GM18517 (cell line): ENCODE measurements around the gene CARMIL1.
"Not testable (repeated sequence)": the region's sequence is repeated elsewhere in the genome, so short reads cannot be mapped to it uniquely, and the experiment has no call there.

Experiments
- ATAC-seq: cut with Tn5 transposase; IDR thresholded peaks from one replicate; pipeline ENCODE4 v1.9.1; 2021; ENCODE audit warnings: mild to moderate bottlenecking, moderate library complexity; ENCODE audit not compliant: unreplicated experiment

CARMIL1 gene

DNA sequence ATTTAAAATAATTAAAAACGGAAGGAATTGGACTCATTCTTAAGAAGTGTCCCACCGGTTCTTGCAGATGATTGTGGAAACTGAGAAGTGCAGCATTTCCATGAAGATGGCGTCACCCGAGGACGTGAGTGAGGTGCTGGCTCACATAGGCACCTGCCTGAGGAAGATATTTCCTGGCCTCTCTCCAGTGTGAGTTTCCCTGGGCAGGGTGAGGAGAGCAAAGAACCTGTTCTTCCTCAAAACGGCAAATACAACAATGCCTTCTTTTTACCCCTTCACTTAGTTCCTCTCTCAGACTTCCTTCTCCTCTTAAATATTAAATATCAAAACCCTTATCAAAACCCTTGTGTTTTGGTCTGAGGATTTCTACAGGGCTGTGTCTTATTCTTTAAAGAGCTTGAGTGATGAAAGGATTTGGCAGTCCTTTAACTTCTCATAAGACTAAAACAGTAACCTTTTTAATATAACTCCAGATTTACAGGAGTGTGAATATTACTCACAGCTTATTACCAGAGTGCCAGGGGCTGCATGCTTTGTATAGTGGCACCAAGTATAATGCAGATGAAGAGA lies 156.3 kb downstream of the CARMIL1 start:
- no peak for ATAC-seq

DNA sequence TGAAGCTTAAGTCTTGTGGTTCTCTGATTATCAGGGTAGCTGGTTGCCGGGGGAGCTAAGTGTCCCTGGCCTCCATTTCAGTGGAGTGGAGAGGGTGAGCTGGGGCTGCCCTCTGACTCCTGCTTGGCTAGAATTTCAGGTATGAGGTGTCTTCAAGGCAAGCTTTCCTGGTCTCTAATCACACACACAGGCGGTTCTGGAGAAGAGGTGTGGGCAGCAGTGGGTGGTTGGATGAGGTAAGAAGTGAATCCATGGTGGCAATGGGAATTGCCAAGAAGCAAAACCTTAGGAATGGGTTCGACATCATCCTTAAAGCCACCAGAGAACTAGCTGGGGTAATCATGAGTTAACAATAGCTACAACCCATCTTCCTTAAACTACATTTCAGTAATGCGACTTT lies 157.6 kb downstream of the CARMIL1 start:
- ATAC-seq = no peak

DNA sequence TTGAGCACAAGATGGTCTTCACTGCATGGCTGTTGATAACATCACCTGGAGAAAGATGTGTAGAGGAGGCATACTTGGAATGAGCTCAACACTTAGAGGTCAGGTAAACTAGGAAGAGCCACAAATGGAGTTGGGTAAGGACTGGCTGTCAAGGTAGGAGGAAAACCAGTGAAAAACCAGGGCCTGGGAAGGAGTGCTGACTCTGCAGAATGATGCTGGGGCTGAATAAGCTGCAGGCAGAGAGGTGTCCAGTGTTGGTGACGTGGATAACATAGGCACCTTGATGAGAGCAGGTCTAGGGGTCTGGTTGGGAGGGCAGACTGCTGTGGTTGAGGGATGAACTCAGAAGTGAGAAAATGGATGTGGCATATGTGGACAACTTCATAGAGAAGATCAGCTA lies 160.2 kb downstream of the CARMIL1 start:
- no peak for ATAC-seq

DNA sequence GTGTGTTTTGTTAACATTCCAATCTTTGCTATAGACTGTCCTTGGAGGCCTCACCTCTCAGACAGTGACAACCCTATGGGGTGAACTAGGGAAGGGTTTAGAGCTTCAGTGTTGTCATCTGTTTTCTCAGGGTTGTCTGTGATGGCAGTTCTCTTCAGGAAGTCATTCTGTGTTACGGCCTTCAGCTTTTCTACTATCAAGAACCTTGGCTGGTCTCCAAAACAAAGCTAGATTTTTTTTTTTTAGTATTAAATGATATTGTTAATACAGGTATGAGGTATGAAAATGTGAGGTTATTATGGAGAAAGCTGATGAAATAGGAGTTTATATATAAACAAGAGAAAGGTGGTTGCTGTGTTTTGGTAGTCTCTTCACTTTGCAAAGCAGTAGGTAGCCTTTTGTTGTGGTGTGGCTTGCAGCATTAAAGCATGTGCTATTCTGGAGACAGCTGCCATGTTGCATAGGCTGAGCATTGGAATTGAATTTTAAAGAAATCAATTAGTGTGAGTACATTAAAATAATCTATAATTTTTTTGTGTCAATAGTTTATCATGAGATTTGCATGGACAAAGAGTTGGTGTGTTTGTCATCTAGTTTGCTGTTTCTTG lies 162.6 kb downstream of the CARMIL1 start:
- no peak for ATAC-seq

DNA sequence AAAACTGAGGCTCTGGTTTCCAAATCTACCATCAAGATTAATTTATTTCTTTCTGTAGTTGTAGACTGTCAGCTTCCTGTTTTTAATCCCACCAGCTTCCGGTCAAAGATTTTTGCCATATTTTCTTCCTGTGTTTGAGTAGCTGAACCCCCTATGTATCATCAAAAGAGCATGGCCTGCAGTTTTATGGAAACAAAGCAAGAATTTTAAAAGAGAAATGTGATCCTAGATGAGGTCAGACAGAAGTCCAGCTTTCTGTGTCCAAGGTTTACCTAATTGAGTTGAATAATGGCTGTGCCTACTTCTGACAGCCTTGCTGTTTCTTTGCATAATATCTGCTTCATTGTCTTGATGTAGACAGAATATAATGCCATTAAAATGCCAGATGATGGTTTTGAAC lies 163.7 kb downstream of the CARMIL1 start:
- ATAC-seq = no peak

DNA sequence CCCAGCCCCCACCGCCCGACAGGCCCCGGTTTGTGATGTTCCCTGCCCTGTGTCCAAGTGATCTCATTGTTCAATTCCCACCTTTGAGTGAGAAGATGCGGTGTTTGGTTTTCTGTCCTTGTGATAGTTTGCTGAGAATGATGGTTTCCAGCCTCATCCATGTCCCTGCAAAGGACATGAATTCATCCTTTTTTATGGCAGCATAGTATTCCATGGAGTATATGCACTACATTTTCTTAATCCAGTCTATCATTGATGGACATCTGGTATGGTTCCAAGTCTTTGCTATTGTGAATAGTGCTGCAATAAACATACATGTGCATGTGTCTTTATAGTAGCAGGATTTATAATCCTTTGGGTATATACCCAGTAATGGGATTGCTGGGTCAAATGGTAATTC lies 165.3 kb downstream of the CARMIL1 start:
- ATAC-seq = not testable (repeated sequence)

DNA sequence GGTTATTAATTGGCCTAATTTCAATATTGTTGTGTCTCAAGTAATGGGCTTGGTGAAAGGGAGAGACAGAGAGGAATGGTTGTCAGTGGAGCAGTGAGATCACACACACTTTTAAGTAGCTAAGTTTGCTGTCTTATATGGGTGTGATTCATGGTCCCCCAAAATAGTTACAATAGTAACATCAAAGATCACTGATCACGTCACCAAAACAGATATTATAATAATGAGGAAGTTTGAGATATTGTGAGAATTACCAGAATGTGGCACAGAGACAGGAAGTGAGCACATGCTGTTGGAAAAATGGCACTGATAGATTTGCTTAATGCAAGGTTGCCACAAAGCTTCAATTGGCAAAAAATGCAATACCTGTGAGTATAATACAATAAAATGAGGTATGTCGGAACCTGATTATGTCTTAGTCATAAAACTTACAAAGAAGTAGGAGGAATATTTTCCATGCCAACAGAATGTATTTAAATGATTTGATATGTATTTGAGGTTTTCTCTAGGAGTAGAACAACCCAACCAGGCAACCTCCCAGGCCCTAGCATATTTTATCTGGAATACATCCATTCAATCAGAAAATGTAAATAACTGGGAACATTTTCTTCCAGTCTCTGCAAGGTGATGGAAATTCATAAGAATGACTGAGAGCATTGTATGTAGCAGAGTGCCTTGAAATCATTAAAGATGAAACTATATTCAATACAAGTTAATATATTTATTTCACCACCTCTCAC lies 167.8 kb downstream of the CARMIL1 start:
- ATAC-seq = no peak

DNA sequence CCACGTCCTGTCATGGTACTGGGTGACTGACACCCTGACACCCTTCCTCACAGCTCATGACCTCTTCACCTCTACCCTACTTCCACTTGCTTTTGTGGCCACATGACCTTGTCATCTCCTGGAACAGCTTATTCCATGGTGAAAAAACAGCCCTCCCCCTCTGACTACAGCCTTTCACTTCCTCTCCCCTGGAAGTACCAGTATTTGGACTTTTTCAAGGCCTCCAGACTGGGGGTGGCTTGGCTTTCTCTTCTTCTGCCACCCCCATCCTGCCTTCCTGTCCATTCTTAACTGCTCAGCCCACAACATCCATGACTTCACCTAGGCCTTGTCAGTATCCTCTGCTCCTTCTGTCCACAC lies 168.4 kb downstream of the CARMIL1 start:
- ATAC-seq = no peak

DNA sequence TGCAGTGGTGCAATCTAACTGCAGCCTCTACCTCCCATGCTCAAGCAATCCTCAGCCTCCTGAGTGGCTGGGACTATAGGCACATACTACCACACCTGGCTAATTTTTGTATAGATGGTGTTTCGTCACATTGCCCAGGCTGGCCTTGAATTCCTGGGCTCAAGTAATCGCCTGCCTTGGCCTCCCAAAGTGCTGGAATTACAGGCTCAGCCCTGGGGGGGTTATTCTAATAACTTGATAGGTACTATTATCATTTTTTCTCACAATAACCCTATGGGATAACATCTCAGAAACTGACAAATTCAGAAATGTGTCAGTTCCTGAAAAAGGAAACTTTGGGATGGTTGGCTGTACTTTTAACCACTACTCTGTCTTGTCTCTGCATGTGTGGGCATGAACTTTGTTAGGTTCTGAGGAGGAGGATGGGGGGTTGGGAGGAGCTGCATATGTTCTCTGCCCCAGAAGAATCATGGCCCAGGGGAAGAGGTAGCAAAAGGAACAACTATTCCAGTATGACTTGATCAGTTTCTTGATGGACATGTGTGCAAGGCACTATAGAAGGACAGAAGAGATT lies 169.9 kb downstream of the CARMIL1 start:
- ATAC-seq = no peak

DNA sequence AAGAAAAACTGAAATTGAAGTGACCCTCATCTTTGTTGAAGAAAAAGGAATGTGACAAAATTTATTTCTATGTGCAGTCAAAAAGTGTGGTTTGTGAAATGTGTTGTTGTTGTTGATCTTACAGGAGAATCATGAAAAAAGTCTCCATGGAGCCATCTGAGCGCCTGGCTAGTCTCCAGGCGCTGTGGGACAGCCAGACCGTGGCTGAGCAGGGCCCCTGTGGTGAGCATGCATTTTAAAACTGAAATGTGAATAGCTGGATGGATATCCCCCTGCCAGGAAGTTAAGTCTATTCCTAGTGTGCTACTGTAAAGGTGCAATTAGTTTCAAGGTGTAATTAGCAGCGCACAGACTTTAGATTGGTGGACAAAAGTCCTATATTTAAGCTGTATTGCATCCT lies 170.6 kb downstream of the CARMIL1 start:
- ATAC-seq = no peak

DNA sequence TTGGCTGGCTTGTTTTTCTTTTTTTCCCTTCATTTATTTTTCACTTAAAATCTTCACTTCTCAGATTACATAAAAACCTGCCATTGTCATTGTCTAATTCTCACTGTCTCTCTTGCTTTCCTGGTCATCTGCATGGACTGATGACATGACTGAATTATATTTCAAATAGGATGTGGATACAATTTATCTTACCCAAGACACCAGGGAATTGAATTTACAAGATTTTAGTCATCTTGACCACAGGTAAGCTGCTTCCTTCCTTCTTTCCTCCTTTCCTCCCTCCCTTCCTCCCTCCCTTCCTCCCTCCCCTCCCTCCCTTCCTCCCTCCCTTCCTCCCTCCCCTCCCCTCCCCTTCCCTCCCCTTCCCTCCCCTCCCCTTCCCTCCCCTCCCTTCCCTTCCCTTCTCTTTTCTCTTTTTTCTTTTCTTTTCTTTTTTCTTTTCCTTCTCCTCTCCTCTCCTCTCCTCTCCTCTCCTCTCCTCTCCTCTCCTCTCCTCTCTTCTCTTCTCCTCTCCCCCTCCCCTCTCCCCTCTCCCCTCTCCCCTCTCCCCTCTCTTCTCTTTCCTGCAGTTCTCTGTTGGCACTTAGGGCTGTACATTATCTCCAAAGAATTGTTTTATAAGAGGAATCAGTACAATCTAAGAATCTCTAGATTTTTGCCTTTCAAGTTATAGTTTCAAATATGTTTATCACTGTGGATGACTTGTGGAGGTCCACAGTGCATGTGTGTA lies 171.5 kb downstream of the CARMIL1 start:
- no peak for ATAC-seq

DNA sequence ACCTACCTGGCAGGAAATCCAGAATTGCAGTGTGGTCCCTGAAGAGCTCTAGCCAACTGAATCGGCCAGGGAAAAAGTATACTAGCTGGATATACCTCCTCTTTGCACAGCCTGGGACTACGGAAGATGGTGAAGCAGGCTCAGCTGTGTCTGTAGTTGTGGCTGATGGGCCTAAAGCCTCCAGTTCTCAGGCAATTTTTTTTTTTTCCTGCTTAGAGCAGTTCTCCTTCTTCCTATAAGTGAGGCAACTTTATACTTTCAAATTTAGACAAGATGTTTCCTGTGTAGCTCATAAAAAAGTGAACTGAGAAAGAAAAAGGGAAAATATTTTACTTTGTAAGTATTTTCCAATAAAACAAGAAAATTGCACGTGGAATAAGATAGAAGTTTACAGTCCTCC lies 172.9 kb downstream of the CARMIL1 start:
- no peak for ATAC-seq

DNA sequence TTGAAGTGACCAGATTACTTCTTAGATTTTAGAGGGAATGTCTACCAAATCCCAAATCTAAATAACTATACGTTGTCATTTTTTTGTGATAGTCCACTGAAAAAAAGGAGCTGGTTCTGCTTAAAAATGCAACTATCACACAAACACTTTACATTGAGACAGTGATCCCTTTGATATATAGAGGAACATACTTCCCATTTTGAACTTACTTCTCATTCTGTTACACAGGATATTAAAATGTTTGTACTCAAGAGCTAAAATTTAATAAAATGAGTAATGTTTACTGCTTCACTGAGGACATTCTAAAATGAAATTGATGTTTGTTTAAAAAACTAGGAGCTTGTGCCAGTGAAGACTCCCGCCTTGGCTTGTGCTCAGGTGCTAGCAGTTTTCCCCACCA lies 174.1 kb downstream of the CARMIL1 start:
- ATAC-seq = no peak

DNA sequence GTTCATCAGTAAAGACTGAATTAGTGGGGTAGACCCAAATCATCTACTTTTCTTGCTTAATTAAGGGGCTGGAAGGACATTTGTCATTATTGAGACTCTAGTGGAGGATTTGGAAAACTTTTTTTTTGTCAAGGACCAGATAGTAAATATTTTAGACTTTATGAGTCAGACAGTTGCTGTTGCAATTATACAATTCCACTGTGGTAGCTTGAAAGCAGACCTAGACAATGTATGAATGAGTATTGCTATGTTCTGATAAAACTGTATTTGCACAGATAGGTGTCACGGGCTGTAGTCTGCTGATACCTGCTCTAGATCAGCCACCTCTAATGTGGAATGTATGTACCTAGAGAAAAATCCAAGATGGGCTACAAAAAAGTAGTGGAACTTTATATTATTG lies 175.0 kb downstream of the CARMIL1 start:
- ATAC-seq = no peak

DNA sequence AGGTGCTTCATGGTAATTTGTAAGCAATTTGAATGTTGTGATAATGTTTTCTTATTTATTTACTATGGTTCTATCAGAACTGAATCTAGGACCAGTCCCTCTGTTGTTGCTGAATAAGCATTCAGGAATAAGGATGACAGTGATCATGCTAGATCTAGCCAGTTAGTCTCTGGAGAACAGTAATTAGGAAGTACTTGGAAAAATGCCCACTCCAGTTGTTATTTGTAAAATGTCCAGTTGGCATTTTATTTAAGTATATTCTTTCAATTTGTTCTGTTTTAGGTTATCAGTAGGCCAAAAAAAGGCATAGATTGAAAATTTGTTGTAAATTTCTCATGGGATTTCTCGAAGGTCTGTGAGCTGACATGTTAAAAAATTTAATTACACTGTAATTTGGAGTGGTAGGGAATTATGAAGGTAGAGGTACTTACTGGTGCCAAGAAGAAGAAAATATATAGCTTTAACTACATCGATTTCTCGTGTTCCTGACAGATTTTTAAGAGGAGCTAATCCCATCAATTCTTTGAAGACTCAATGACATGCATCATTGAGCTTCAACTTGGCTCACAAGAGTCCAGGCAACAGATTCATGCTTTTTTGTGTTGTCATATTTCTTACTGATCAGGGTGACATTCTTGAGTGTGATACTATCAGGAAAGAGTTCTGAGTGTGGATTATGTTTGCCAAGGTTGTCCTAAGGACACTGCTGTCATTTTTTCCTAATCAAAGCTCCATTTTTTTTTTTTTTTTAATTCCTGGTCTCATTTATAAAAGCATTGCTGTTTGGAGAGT lies 177.3 kb downstream of the CARMIL1 start:
- ATAC-seq = no peak

DNA sequence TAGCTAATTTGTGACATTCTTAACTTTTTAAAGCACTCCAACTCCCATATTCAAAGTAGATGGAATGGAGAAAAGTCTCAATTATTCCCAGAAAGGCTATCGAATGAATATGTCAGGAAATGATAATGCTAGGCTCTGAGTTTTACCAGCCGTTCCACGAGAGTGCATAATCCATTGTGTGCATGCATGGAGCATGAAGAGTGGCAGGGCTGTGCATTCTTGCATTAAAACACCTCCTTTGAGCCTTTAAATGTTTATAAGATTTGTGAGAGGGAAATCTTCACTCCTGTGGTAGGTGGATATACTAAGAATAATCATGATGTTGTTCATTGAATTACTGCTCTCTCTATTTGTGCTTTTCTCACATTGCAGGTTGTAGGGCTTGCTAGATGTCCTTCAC lies 178.3 kb downstream of the CARMIL1 start:
- ATAC-seq = no peak

DNA sequence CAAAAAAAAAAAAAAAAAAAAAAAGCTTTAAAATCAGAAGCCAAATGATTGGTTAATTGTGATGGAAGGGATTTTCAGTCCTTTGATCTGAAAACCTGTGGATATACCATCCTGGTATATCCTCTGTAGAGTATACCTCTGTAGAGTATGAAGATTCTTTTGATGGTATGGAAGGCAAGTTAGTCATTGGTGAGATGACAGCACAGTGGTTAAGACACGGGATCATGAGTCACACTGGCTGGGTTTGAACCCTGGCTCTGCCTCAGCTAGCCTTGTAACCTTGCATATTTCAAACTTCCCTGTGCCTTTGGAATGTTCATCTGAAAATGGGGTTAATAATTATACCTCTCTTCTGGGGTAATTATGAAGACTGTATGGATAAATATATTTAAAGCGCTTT lies 179.3 kb downstream of the CARMIL1 start:
- ATAC-seq = no peak

DNA sequence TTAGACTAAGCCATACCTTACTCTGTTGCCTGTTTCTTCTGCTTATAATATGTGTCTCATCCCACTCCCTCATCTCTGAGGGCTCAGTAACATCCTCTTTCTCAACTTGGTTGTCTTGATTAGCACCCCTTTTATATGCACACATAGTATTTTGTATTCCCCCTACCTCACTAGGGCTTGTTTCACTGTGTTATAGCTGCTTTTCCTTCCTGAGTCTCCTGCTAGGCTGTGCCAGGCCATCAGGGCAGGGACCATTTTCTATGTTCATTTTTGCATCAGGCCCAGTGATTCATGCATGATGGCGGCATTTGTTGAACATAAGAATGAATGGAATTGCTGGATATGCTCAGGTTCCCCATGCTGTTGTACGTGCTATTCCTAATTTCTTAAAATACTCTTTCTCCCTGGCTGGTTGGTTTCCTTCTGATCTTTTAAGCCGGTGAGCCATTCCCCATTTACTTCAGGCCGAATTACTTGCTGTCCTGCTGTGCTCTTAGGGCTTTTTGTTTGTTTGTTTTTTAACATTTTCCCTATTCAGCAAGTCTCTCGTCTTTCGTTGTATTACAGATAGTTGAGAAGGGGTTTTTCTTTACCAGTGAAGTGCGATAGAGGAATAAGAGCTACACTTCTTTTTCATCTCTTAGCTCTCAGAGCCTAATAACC lies 183.2 kb downstream of the CARMIL1 start:
- no peak for ATAC-seq

DNA sequence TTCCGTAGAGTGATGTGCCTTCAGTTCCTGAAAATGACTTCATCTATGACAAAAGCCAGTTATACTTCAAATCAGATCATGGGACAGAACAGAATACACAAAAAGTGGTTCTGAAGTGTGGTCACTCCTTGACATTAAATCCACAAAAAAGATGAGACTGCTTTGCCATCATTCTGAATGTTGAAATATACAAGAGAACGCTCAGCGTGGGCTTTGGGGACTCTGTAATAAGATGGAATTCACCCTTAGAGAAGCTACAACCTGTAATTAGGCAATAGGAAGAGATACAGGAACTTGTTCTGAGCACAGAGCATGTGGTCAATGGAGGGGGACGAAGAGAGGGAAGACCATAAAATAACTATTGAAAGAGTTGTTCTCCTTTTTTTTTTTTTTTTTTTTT lies 184.3 kb downstream of the CARMIL1 start:
- ATAC-seq = no peak

DNA sequence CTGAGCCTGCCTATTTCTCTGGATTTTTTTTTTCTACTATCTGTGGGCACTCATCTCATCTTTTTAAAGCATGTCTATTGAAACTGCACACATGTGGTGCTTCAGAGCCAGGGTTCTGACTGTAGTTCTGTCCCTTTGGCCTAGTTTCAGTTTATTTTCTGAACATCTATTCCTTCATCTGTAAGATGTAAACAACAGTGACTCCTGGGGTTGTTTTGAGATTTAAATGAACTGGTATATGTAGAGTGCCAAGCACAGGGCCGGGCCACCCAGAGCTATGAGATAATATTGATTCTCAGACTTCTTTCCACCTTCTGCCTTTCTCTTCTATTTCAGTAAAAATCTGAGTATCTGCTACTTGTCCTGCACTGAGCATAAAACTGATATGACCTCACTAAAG lies 185.1 kb downstream of the CARMIL1 start:
- no peak for ATAC-seq
